Measurements from ENCODE around the gene TRIM62.

Gene TRIM62

DNA sequence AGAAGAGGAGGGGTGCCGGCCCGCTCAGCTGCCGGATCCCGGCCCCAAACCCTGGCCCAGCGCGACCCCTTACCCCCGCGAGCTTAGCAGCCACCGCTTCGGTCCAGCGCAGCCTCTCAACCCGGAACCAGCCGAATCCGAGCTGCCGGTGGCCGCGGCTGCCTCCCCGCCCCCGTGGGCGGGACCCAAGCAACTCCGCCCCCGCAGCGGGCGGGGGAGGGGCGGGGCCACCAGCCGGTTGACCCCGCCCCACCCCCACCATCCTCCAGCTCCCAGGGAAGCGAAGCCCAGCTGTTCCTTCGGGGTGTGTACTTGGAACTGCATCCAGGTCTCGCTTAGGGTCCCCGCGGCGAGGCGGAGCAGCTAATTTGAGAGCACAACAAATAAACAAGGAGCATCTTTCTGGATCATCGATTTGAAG, at the start of gene TRIM62:
Gene TRIM62 (minus strand): TSS at position 123 of the 421 bp plus-strand sequence. CDS start 611 bp downstream, outside the sequence.
- Histone ChIP-seq H3K36me3 (ENCODE audit: insufficient read depth, low read depth, low read length) (no peaks in the 10 kb centered on the region), H3K9me3 (ENCODE audit: insufficient read depth, low read depth, low read length) (no peaks in the 10 kb centered on the region), H3K4me3 (ENCODE audit: low read length) (peak within 1 kb of the TSS; percentile 77), H3K4me1 (ENCODE audit: insufficient read depth, low read length) (peaks cover 11% of the 10 kb centered on the region; the same call in 1 of the 2 replicates), H3K9ac (ENCODE audit: low read depth, low read length) (peak within 1 kb of the TSS; percentile 7; the same call in 1 of the 2 replicates), H3K27ac (ENCODE audit: low read length) (no peak within 1 kb of the TSS), H3K27me3 (ENCODE audit: insufficient read depth, low read length) (peaks cover 13% of the 10 kb centered on the region; the same call in 1 of the 2 replicates)

DNA sequence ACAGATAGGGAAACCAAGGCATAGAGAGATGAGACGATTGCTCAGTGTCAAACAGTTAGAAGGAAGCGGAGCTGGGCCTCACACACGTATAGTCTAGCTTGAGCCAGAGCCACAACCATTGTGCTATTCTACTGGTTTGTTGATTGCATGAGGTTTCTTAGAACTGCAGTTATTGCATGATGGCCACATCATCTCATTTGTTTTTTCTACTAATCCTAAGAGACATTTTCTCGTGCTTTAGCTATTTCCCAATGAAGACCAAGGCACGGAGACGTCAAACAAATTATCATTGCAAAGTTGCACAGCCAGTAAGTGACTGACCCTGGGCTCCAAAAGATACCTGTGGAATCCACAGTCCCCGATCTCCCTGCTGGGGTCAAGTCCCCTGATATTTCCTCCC, 49.3 kb upstream of the TRIM62 start:
- Histone ChIP-seq H3K36me3 (ENCODE audit: insufficient read depth, low read depth, low read length) (no peaks in the 10 kb centered on the region), H3K27ac (ENCODE audit: low read length) (no peak overlapping the region), H3K9me3 (ENCODE audit: insufficient read depth, low read depth, low read length) (no peaks in the 10 kb centered on the region), H3K4me3 (ENCODE audit: low read length) (no peak overlapping the region), H3K4me1 (ENCODE audit: insufficient read depth, low read length) (no peaks in the 10 kb centered on the region), H3K9ac (ENCODE audit: low read depth, low read length) (no peak overlapping the region), H3K27me3 (ENCODE audit: insufficient read depth, low read length) (no peaks in the 10 kb centered on the region)

DNA sequence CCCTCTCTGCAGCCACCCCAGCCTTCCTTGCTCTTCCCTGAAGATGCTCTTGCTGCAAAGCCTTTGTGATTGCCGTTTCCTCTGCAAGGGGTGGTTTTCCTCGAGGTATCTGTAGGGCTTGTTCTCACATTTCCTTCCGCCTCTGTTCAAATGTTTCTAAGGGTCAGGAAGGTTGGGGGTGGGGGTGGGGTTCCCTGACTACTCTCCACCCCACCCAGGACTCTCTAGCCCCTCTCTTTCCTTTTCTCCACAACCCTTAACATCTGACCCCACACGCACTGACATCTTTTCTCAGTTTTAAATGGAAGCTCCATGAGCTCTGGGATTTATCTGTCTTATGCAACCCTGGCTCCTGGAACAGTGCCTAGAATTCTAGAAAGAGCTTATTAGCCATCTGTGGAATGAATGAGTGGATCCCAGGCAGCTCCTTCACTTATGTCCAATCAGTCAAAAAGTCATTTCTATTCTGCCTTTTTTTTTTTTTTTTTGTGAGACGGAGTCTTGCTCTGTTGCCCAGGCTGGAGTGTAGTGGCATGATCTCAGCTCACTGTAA, 47.2 kb upstream of the TRIM62 start:
- H3K4me1 ChIP-seq (ENCODE audit: insufficient read depth, low read length) = no peaks in the 10 kb centered on the region
- no peak overlapping the region for H3K27ac ChIP-seq (ENCODE audit: low read length)
- no peak overlapping the region for H3K4me3 ChIP-seq (ENCODE audit: low read length)
- no peaks in the 10 kb centered on the region for H3K36me3 ChIP-seq (ENCODE audit: insufficient read depth, low read depth, low read length)
- H3K9ac ChIP-seq (ENCODE audit: low read depth, low read length) = no peak overlapping the region
- H3K9me3 ChIP-seq (ENCODE audit: insufficient read depth, low read depth, low read length) = peaks cover 6% of the 10 kb centered on the region; the same call in 1 of the 2 replicates
- no peaks in the 10 kb centered on the region for H3K27me3 ChIP-seq (ENCODE audit: insufficient read depth, low read length)

DNA sequence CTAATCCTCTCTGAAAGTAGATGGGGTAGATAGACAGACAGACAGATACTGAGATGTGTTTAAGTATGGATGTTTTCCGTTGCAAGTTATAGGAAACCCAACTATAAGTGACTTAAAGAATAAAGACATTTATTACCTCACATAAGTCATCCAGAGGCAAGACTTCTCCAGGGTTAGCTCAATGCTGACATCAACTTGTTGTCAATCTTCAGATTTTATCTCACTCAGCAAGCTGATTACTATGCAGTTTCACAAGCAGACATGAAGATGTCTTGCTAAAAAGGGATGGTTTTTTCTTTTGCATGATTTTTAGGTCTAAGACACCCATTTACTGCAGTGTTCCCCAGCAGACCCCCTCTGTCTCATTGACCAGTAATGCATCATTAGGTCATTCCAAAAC, 43.7 kb upstream of the TRIM62 start:
- H3K4me3 ChIP-seq (ENCODE audit: low read length) = no peak overlapping the region
- H3K36me3 ChIP-seq (ENCODE audit: insufficient read depth, low read depth, low read length) = no peaks in the 10 kb centered on the region
- peaks cover 9% of the 10 kb centered on the region; the same call in 1 of the 2 replicates for H3K9me3 ChIP-seq (ENCODE audit: insufficient read depth, low read depth, low read length)
- no peak overlapping the region for H3K9ac ChIP-seq (ENCODE audit: low read depth, low read length)
- no peaks in the 10 kb centered on the region for H3K27me3 ChIP-seq (ENCODE audit: insufficient read depth, low read length)
- H3K27ac ChIP-seq (ENCODE audit: low read length) = no peak overlapping the region
- H3K4me1 ChIP-seq (ENCODE audit: insufficient read depth, low read length) = no peaks in the 10 kb centered on the region

DNA sequence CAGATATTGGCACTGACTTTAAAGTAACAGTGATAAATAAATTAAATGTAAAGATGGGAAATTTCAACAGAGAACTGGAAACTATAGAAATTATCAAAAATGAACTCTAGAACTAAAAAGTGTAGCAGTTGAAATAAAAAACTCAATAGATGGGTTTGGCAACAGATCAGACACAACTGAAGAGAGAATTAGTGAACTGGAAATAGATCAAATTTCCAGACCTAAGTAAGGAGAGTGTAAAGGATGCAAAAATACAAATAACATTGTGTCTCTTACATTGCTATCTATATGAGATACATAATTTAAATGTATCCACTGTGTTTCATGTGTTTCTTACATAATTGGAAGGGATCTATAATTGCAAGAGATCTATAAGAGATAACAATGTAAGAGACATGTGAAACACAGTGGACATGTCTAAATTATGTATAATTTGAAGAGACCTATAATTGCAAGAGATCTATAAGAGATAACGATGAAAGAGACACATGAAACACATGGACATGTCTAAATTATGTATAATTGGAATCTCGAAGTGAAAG, 42.4 kb upstream of the TRIM62 start:
- no peak overlapping the region for H3K9ac ChIP-seq (ENCODE audit: low read depth, low read length)
- peaks cover 9% of the 10 kb centered on the region; the same call in 1 of the 2 replicates for H3K9me3 ChIP-seq (ENCODE audit: insufficient read depth, low read depth, low read length)
- peaks cover 4% of the 10 kb centered on the region; the same call in 1 of the 2 replicates for H3K4me1 ChIP-seq (ENCODE audit: insufficient read depth, low read length)
- no peak overlapping the region for H3K27ac ChIP-seq (ENCODE audit: low read length)
- H3K27me3 ChIP-seq (ENCODE audit: insufficient read depth, low read length) = no peaks in the 10 kb centered on the region
- no peaks in the 10 kb centered on the region for H3K36me3 ChIP-seq (ENCODE audit: insufficient read depth, low read depth, low read length)
- H3K4me3 ChIP-seq (ENCODE audit: low read length) = no peak overlapping the region

DNA sequence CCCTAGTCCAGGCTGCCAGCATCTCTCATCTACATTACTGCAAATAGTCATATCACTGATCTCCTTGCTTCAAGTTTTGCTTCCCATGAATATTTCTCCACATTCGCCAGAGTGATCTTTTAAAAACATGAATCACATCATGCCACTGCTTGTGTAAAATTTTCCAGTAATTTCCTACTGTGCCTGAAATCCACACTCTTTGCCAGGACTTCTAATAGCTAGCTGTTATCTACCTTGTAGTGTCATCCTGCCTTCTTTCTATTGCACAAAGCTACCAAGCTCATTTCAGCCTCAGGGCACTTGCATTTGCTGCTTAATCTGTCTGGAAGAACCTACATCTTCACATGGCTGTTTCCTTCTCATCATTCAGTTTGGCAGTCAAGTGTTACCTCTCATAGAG, 40.5 kb upstream of the TRIM62 start:
- Histone ChIP-seq H3K27me3 (ENCODE audit: insufficient read depth, low read length) (no peaks in the 10 kb centered on the region), H3K9ac (ENCODE audit: low read depth, low read length) (no peak overlapping the region), H3K36me3 (ENCODE audit: insufficient read depth, low read depth, low read length) (no peaks in the 10 kb centered on the region), H3K4me3 (ENCODE audit: low read length) (no peak overlapping the region), H3K27ac (ENCODE audit: low read length) (no peak overlapping the region), H3K9me3 (ENCODE audit: insufficient read depth, low read depth, low read length) (peaks cover 9% of the 10 kb centered on the region; the same call in 1 of the 2 replicates), H3K4me1 (ENCODE audit: insufficient read depth, low read length) (peaks cover 4% of the 10 kb centered on the region; the same call in 1 of the 2 replicates)

DNA sequence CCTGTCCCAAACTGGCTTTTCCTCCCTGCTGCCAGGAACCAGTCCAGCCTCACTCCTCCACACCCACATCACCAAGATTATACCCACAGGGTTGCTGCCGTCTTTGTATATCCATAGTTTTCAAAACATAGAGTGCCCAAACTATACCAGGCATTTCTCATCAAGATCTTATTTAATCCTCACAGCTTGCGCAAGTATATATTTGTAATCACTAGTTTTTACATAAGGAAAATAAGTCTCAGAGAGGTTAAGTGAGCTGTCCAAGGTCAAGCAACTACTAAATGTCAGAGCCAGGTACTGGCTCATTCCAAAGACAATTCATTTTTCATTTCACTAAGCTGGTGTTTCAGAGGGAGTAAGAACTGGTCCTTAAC, 39.5 kb upstream of the TRIM62 start:
- no peak overlapping the region for H3K4me3 ChIP-seq (ENCODE audit: low read length)
- no peak overlapping the region for H3K9ac ChIP-seq (ENCODE audit: low read depth, low read length)
- no peaks in the 10 kb centered on the region for H3K27me3 ChIP-seq (ENCODE audit: insufficient read depth, low read length)
- H3K9me3 ChIP-seq (ENCODE audit: insufficient read depth, low read depth, low read length) = peaks cover 9% of the 10 kb centered on the region; the same call in 1 of the 2 replicates
- H3K36me3 ChIP-seq (ENCODE audit: insufficient read depth, low read depth, low read length) = no peaks in the 10 kb centered on the region
- no peak overlapping the region for H3K27ac ChIP-seq (ENCODE audit: low read length)
- H3K4me1 ChIP-seq (ENCODE audit: insufficient read depth, low read length) = peaks cover 4% of the 10 kb centered on the region; the same call in 1 of the 2 replicates

DNA sequence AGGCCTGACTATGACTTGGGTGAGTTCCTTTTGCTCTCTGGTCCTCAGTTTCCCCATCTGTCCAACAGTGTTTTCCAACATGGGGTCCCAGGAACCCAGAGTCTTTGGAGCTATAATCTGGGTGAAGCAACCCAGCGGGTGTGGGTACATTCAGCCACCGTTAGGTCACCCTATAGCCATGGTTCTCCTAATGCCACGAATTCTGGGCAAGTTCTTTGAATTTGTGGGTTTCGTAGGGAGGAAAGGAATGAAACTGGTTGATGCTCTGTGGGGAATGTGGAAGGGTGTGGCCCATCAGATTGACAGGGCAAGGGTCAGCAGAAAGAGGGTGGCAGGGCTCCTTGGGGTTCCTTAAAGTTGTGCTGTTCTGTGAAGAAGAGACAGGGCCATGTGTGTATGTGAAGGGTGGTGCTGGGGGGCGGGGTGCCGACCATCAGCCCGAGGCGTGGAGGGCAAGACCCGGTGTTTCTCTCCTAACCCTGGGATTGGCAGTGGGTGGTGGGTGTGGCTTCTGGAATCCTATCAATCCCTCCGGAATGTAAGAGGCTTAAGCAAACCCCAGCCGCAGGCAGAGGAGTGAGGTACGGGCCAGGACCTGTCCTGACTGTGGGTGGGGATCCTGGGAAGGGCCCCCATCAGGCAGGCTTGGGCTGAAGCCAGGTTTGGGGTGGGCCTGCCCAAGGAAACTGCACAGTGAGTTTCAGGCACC, 39.0 kb upstream of the TRIM62 start:
- Histone ChIP-seq H3K27me3 (ENCODE audit: insufficient read depth, low read length) (no peaks in the 10 kb centered on the region), H3K27ac (ENCODE audit: low read length) (no peak overlapping the region), H3K4me3 (ENCODE audit: low read length) (no peak overlapping the region), H3K9ac (ENCODE audit: low read depth, low read length) (no peak overlapping the region), H3K36me3 (ENCODE audit: insufficient read depth, low read depth, low read length) (no peaks in the 10 kb centered on the region), H3K4me1 (ENCODE audit: insufficient read depth, low read length) (peaks cover 4% of the 10 kb centered on the region; the same call in 1 of the 2 replicates), H3K9me3 (ENCODE audit: insufficient read depth, low read depth, low read length) (peaks cover 9% of the 10 kb centered on the region; the same call in 1 of the 2 replicates)

DNA sequence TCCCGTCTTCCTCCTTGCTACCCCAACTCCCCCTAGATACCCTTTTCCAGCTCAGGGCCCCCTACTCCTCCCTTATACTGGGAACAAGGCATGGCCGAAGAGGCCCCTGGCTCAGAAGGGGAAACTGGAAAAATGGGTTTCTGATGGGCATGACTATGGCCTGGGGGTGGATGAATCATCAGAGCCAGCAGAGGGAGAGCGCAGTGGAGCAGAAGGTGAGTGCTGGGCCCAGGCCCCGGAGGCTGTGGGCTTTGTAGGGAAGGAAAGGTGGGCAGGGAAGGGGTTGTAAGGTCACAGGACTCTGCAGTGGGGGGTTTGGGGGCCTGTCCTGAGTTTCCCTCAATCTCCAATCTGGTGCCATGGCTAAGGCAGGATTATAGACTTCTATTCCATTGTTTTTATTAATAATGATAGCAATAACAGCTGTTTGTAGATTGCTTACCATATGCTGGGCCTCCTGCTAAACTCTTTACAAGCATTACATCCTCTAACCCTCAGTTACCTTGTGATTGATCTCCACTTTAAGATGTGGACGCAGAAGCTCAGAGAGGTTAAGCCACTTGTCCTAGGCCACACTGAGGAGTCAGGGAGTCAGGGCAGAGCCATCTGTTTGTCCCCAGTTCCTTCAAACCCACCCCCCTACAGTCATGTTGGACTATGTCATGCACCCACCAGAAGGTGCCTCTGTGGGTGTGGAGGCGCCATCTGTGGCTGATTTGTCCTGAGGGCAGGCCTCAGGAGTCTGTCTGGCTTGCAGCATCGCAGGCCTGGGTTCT, 38.2 kb upstream of the TRIM62 start:
- H3K4me1 ChIP-seq (ENCODE audit: insufficient read depth, low read length) = peaks cover 4% of the 10 kb centered on the region; the same call in 1 of the 2 replicates
- H3K9me3 ChIP-seq (ENCODE audit: insufficient read depth, low read depth, low read length) = peaks cover 9% of the 10 kb centered on the region; the same call in 1 of the 2 replicates
- H3K9ac ChIP-seq (ENCODE audit: low read depth, low read length) = no peak overlapping the region
- no peak overlapping the region for H3K4me3 ChIP-seq (ENCODE audit: low read length)
- no peaks in the 10 kb centered on the region for H3K27me3 ChIP-seq (ENCODE audit: insufficient read depth, low read length)
- H3K27ac ChIP-seq (ENCODE audit: low read length) = no peak overlapping the region
- no peaks in the 10 kb centered on the region for H3K36me3 ChIP-seq (ENCODE audit: insufficient read depth, low read depth, low read length)

DNA sequence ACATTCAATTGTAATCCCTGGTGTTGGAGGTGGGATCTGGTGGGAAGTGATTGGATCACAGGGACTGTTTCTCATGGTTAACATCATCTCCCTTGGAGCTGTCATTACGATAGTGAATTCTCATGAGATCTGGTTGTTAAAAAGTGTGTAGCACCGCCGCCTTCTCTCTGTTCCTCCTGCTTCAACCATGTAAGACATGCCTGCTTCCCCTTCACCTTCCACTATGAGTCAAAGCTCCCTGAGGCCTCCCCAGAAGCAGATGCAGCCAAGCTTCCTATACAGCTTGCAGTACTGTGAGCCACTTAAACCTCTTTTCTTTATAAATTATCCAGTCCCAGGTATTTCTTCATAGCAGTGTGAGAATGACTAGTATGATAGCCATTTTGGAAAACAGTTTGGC, 30.1 kb upstream of the TRIM62 start:
- no peaks in the 10 kb centered on the region for H3K27me3 ChIP-seq (ENCODE audit: insufficient read depth, low read length)
- H3K36me3 ChIP-seq (ENCODE audit: insufficient read depth, low read depth, low read length) = no peaks in the 10 kb centered on the region
- no peaks in the 10 kb centered on the region for H3K4me1 ChIP-seq (ENCODE audit: insufficient read depth, low read length)
- no peak overlapping the region for H3K27ac ChIP-seq (ENCODE audit: low read length)
- no peak overlapping the region for H3K4me3 ChIP-seq (ENCODE audit: low read length)
- no peaks in the 10 kb centered on the region for H3K9me3 ChIP-seq (ENCODE audit: insufficient read depth, low read depth, low read length)
- H3K9ac ChIP-seq (ENCODE audit: low read depth, low read length) = no peak overlapping the region

DNA sequence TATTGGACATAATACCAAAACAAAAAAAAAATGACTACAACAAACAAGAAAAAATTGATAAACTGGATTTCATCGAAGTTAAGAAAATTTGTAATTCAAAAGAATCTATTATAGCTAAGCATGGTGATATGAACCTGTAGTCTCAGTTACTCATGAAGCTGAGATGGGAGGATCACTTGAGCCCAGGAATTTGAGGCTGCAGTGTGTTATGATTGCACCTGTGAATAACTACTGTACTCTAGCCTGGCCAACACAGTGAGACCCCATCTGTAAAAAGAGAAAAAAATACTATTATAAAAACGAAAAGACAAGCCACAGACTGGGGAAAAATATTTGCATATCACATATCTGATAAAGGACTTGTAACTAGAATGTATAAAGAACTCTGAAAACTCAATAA, 24.5 kb upstream of the TRIM62 start:
- Histone ChIP-seq H3K27me3 (ENCODE audit: insufficient read depth, low read length) (no peaks in the 10 kb centered on the region), H3K27ac (ENCODE audit: low read length) (no peak overlapping the region), H3K4me3 (ENCODE audit: low read length) (no peak overlapping the region), H3K4me1 (ENCODE audit: insufficient read depth, low read length) (no peaks in the 10 kb centered on the region), H3K9ac (ENCODE audit: low read depth, low read length) (no peak overlapping the region), H3K36me3 (ENCODE audit: insufficient read depth, low read depth, low read length) (no peaks in the 10 kb centered on the region), H3K9me3 (ENCODE audit: insufficient read depth, low read depth, low read length) (no peaks in the 10 kb centered on the region)

Measured in iPS-20b (cell line).